ENCODE data around the gene CATSPER3. TPM values are rescaled to one million over a fixed set of nuclear protein-coding genes. Genes with fewer than 3 reads are reported as not detected.

Gene CATSPER3
- total and polyA plus RNA-seq, 2 of the 8 experiments (the other 6 are each of a cell fraction or from before 2014, with no cell fraction given), result 0.62 TPM; not detected in 1

DNA sequence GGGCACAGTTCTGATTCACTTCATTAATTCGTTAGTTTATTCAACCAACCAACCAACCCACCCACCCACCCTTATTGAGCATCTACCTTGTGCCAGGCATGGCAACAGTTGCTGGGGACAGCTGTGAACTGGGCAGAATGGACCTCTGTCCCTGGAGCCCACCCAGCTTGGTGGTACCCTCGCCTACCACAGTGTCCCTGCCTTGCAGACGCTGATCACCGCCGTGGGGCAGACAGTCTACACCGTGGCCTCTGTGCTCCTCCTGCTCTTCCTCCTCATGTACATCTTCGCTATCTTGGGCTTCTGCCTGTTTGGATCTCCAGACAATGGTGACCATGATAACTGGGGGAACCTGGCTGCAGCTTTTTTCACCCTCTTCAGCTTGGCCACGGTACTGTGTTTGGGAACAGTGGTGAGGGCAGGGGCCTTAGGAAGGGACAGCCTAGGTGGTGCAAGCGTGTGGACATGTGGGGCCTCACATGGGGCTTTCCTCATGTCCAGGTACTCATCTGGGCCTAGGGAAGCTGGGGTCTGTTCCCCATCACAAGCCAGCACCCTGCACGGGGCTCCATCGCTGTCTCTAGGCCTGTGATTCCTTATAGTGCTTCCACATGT, 40.1 kb downstream of the CATSPER3 start:
- Histone ChIP-seq H3K79me2 (ENCODE audit: control insufficient read depth in 1 of 2, insufficient read depth in 2 of 2, low read length in 2 of 2) (no peaks in the 10 kb centered on the region), H3K4me1 (replicated peaks in 1 of 4; ENCODE audit: control insufficient read depth in 3 of 4, insufficient read depth in 4 of 4, low read length in 3 of 4) (no peaks in the 10 kb centered on the region; a peak in 1 of 7 replicates), H2BK15ac (ENCODE audit: low read length) (no peak overlapping the region), H3K9ac (replicated peaks in 1 of 4; ENCODE audit: extremely low read depth in 1 of 4, low read depth in 3 of 4, low read length in 3 of 4) (no peak overlapping the region), H3K56ac (replicated peaks; ENCODE audit: insufficient read length, low read depth, low read length) (no peak overlapping the region), H3K23ac (ENCODE audit: insufficient read length) (no peak overlapping the region), H3K9me3 (ENCODE audit: insufficient read depth in 2 of 2, low read depth in 1 of 2, low read length in 1 of 2) (no peaks in the 10 kb centered on the region), H3K23me2 (ENCODE audit: low read depth, low read length) (no peaks in the 10 kb centered on the region), H4K5ac (ENCODE audit: insufficient read length, low read depth, low read length) (no peak overlapping the region), H2AK5ac (ENCODE audit: low read depth, low read length) (no peak overlapping the region), H4K20me1 (replicated peaks in 1 of 2; ENCODE audit: control insufficient read depth in 1 of 2, insufficient read depth in 2 of 2, low read length in 2 of 2) (no peaks in the 10 kb centered on the region), H3K4ac (replicated peaks; ENCODE audit: insufficient read length, low read depth, low read length) (no peak overlapping the region), H4K91ac (replicated peaks; ENCODE audit: insufficient read length, low read length) (no peak overlapping the region), H2BK12ac (ENCODE audit: low read depth, low read length) (no peak overlapping the region), H3K14ac (ENCODE audit: insufficient read length) (no peak overlapping the region), H4K8ac (ENCODE audit: extremely low read depth, insufficient read depth, low read length) (no peak overlapping the region), H3K4me2 (ENCODE audit: insufficient read depth in 1 of 2, low read depth in 2 of 2, low read length in 2 of 2) (no peak overlapping the region), H3K79me1 (ENCODE audit: low read depth, low read length) (no peaks in the 10 kb centered on the region), H3K27ac (ENCODE audit: low read depth, low read length) (no peak overlapping the region), H3K27me3 (replicated peaks in 1 of 4; ENCODE audit: control insufficient read depth in 3 of 4, extremely low read depth in 1 of 4, insufficient read depth in 3 of 4, low read length in 3 of 4) (no peaks in the 10 kb centered on the region), H2BK5ac (ENCODE audit: low read depth, low read length) (no peak overlapping the region), H2AFZ (ENCODE audit: low read length) (no peak overlapping the region), H3K36me3 (ENCODE audit: control insufficient read depth in 2 of 4, insufficient read depth in 4 of 4, low read length in 3 of 4) (no peaks in the 10 kb centered on the region), H3K4me3 (ENCODE audit: extremely low read depth in 1 of 4, insufficient read depth in 2 of 4, low read depth in 3 of 4, low read length in 4 of 4) (no peak overlapping the region), H2BK120ac (replicated peaks; ENCODE audit: low read depth, low read length) (no peak overlapping the region), H3K18ac (ENCODE audit: extremely low read depth, low read length) (no peak overlapping the region), H2BK20ac (ENCODE audit: low read length) (no peak overlapping the region)
- FAIRE-seq (no peak), DNase-seq (ENCODE audit: low read depth in 1 of 2, low spot score in 2 of 2) (no peak)
- WGBS, 2 experiments (ENCODE audit: extremely low coverage in 1 of 2, insufficient coverage in 1 of 2, insufficient read length in 1 of 2, insufficient replicate concordance in 2 of 2, low coverage in 1 of 2, low lambda C conversion rate in 2 of 2, missing lambda C conversion rate in 1 of 2), result 79% methylated on average over 10 of the region's 11 CpGs; no CpG with 5 or more reads in 1 of the 2 experiments
- ChIA-PET POLR2A (ENCODE audit: partially characterized antibody) (no interaction called here), CTCF (ENCODE audit: partially characterized antibody) (interaction anchor here (0.9 to 1.2 kb wide), 2 partner anchors 18 to 184 kb away, joined by 3 read pairs; no protein-coding TSS in a partner anchor)
- TF ChIP-seq, protein P1, sequence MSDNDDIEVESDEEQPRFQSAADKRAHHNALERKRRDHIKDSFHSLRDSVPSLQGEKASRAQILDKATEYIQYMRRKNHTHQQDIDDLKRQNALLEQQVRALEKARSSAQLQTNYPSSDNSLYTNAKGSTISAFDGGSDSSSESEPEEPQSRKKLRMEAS (IDR thresholded peaks at IDR 0.05), result no peak
- TF ChIP-seq HDAC6 (IDR thresholded peaks at IDR 0.05; ENCODE audit: low read depth, low read length) (no peak), TAF7 (optimal IDR thresholded peaks at IDR 0.05; ENCODE audit: borderline replicate concordance, low read depth, low read length) (no peak)
